Ecto neural progenitor cell (in vitro differentiated cells): Measurements from ENCODE around the gene CHKB.
A peak's percentile ranks its signal among the peaks of the same experiment; 100 is the strongest.
"Not testable (repeated sequence)": the region's sequence is repeated elsewhere in the genome, so short reads cannot be mapped to it uniquely, and the experiment has no call there.

ENCODE experiments used
- DNase-seq: peaks from one replicate; pipeline ENCODE4 v3.0.0-alpha.2; 2018; ENCODE audit warnings: low spot score

The CHKB gene

DNA sequence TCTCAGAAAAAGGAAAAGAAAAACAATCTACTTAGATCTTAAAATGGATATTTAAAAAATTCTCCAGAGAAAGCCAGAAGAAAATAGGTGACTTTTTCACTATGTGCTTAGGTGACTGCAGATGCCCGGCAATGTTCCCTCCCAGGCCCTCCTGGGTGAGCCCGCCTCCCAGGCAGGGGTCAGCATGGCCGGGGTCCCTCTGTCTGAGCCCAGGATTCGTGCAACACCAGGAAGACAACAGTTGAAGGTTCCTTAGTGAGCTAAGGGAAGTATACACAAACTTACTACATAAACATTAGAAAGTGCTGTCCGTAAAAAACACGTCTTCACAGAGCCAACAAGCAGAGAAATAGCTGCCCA, 29.5 kb upstream of the CHKB start:
- no peak for DNase-seq

DNA sequence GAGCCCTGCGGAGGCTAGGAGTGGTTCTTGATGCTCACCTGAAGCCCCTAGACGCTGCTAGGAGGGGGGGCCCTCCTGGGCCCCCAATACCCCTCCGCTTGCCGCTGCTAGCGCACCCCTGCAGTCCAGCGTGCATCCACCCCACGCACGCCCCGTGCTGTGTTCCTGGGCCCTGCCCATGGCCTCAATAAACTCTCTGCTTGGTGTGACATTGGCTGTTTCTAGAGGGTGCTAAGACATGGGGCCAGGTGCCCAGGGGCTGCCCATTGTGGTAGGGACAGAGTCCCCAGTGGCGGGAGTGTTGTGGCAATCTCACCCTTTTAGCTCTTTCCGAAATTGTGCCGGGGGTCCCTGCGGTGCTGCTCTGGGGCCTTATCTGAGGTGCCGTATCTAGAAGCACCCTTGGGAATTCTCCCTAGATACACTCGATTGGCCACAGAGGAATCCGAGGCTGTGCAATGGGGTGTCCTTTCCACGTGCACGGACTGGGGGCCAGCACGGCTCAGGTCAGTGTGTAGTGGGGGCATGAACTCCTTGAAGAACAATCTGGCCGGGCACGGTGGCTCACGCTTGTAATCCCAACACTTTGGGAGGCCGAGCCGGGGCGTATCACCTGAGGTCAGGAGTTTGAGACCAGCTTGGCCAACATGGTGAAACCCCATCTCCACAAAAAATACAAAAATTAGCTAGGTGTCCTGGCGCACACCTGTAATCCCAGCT, 28.9 kb upstream of the CHKB start:
- DNase-seq = no peak

DNA sequence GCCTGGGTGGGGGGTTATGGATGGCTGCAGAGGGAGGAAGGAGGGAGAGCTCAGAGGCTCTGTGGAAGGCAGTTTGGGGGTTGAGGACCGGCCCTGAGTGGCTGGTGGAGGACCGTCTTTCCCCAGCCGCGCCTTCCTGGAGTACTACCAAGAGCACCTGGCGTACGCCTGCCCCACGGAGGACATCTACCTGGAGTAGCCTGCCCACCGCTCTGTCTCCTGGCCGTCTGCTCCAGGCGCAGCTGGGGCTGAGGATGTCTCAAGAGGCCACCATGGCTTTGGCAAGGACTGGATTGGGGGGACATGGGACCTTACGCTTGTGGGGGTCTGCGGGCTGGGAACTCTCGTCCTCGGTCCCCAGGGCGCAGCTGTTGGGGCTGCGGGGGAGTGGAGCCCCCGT, 27.9 kb upstream of the CHKB start:
- no peak for DNase-seq

DNA sequence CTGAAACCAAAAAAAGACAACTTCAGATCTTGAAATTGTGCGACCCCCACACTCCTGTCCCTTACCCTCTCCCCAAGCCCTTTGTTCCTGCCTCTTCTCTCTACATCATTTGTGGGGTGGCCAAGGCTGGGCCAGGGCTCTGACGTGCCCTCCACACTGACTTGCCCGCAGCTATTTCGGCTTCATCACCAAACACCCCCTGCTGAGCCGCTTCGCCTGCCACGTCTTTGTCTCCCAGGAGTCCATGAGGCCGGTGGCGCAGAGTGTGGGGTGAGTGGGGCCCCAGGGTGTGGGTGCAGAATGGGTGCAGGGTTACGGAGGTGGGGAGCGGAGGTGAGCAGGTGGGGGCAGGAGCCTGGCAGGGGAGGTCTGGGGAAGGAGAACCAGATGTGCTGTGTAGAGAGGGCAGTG, 27.4 kb upstream of the CHKB start:
- no peak for DNase-seq

DNA sequence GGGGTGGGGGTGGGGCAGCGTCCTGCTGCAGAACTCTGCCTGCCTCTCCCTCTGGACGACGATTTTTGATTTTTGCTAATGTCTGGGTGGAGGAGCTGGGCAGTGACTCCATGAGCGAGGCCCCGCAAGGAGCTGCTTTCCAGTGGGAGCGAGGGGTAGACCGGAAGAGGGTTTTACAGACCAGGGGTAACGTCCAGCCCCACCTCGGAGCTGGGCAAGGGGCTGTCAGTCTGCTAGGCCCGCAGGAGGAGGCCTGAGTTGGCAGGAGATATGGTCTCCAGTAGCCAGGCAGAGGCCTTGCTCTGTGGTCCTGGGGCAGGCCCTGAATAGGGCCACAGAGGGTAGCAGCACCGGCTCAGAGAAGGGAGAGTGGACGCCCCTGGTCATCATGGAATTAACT, 26.9 kb upstream of the CHKB start:
- no peak for DNase-seq

DNA sequence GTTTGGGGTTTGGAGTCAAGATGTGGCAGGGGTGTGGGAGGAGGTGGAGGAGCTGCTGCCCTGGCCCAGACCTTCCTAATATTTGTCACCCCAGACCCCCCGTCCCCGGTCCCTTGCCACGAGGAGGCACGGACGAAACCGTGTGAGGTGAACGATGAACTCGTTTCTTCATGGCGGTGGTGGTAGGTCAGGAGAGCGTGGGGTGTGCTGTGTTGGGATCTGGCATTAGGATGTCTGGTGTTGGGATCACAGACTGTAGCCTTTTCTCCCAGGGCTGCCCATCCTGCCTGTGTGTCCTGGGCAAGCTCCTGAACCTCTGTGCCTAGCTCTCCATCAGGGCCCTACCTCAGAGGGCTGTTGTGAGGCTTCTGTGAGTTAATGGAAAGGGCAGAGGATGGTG, 26.3 kb upstream of the CHKB start:
- no peak for DNase-seq

DNA sequence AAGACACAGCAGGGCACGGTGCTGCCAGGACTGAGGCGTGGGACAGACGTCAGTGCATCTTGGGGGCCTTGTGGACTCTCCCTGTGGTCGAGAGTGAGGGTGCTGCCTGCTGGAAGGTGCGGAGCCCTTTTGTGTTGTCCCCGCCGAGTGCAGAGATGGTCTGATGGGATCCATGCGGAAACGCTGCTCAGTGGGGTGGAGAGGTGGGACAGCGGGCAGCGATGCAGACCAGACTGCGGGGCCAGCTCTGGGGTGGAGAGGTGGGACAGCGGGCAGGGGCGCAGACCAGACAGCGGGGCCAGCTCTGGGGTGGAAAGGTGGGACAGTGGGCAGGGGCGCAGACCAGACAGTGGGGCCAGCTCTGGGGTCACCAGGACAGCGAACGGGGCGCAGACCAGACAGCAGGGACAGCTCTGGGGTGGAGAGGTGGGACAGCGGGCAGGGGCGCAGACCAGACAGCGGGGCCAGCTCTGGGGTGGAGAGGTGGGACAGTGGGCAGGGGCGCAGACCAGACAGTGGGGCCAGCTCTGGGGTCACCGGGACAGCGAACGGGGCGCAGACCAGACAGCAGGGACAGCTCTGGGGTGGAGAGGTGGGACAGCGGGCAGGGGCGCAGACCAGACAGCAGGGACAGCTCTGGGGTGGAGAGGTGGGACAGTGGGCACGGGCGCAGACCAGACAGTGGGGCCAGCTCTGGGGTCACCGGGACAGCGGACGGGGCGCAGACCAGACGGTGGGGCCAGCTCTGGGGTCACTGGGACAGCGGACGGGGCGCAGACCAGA, 25.6 kb upstream of the CHKB start:
- not testable (repeated sequence) for DNase-seq

DNA sequence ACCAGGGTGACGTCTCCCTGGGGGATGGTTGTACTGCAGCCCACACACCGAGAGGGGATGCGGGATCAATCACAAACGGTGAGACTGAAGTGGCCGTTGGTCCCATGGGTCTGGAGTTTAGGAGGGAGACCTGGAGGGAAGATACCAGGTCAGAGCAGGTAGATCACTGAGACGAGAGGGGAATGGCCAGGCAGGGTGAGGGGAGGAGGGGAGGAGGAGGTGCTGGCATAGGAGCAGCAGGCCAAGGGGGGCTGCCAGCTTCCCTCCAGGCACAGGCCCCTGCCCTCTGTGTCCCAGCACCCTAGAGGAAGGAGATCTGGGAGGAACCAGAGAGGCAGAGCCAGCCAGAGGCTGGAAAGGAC, 25.0 kb upstream of the CHKB start:
- no peak for DNase-seq

DNA sequence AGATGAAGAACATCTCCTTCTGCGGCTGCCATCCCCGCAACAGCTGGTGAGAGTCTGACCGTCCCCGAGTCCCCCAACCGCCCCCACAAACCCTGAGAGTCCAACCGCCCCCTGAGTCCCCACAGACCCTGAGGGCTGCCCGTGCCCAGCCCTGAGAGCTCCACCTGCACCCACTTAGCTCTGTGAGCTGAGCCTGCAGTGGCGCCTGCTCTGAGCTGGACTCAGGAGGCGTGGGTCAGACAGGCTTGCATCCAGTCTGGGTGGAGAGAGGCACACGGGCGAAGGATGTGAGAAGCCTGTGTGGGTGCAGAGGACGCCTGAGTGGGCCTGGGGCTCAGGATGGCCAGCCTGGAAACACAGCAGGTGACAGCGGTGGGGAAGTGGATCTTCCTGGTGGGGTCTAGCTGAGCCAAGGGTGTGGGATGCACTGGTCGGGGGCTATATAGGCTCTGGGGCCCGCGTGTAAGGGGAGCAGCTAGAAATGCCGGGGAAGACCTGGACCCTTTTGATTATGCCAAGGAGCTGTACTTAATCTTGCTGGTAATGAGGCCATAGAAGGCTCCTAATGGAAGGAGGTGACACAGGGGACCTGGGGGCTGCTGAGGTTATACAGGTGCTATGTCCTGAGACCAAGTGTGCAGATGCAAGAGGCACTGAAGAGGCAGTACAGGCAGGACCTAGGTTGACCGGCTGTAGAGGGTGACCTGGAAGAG, 24.5 kb upstream of the CHKB start:
- no peak for DNase-seq

DNA sequence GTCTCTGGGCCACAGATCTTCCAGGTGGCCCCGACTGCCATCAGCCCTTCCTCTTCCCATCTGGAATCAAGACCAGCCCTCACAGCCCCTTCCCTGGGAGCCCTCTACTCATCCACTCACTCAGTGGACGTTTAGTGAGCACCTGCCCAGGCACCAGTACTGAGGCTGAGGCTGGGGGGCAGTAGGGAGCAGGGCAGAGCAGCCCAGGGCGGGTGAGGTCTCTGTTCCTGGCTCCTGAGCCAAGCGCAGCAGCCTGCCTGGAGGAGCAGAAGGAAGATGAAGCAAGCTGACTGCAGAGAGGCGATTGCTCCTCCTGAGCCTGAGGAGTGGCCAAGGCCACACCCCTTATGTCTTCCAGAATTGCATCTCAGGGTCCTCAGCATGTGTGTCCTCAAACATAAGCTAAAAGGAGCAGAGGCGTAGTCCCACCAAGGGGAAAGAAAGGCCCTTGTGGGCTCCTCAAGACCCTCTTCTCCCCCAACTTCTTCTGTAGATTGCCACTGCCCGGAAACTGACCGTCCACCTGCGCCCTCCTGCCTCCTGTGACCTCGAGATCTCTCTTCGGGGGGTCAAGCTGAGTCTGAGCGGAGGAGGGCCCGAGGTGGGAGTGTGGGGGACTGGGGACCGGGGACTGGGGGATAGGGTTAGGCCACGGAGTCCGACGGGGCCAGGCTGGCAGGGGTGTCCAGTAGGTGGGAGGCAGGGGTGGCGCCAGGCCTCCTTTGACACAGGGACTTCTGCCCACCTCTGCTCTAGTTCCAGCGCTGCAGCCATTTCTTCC, 23.7 kb upstream of the CHKB start:
- DNase-seq = no peak

DNA sequence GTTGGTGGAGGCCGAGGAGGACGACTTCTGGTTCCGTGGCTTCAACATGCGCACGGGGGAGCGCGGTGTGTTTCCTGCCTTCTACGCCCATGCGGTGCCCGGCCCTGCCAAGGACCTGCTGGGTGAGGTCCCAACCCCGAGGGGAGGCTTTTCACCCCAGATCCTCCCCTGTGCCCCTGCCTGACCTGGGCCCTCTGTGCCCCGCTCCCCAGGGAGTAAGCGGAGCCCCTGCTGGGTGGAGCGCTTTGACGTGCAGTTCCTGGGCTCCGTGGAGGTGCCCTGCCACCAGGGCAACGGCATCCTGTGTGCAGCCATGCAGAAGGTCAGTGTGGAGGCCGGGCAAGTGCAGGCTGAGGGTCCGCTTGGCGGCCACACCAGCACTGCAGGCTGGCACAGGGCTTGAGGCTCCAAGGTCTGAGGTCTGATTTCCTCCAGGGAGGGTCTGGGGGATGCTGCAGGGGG, 23.0 kb upstream of the CHKB start:
- no peak for DNase-seq

DNA sequence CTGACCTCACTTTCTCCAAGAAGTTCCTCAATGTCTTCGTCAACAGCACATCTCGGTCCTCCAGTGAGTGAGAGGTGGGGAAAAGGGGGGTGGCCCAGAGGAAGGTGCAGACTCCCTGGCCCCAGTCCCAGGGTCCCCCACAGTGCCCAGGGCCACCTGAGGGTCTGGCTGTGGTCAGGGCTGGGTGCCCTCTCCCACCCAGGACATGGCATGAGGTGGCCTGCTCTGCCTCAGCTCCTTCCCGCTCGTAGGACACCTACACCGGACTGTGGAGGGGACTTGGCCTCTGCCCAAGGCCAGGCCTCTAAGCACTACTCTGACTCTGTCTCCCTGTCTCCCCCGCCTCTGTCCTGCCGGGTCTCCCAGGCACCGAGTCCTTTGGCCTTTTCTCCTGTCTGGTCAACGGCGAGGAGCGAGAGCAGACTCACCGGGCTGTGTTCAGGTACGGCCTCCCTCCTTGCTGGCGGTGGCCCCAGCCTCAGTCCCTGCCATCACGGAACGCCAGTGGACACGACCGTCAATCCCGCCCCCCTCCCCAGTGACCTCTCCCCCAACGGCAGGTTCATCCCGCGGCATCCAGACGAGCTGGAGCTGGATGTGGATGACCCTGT, 22.5 kb upstream of the CHKB start:
- no peak for DNase-seq

DNA sequence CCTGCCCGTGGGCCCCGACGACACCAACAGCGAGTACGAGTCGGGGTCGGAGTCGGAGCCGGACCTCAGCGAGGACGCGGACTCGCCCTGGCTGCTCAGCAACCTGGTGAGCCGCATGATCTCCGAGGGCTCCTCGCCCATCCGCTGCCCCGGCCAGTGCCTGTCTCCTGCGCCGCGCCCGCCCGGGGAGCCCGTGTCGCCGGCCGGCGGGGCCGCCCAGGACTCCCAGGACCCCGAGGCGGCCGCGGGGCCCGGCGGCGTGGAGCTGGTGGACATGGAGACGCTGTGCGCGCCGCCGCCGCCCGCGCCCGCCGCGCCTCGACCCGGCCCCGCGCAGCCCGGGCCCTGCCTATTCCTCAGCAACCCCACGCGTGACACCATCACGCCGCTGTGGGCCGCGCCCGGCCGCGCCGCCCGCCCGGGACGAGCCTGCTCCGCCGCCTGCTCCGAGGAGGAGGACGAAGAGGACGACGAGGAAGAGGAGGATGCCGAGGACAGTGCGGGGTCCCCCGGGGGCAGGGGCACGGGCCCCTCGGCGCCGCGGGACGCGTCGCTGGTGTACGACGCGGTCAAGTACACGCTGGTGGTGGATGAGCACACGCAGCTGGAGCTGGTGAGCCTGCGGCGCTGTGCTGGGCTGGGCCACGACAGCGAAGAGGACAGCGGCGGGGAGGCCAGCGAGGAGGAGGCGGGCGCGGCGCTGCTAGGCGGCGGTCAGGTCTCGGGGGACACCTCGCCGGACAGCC, 21.8 kb upstream of the CHKB start:
- DNase-seq = no peak

DNA sequence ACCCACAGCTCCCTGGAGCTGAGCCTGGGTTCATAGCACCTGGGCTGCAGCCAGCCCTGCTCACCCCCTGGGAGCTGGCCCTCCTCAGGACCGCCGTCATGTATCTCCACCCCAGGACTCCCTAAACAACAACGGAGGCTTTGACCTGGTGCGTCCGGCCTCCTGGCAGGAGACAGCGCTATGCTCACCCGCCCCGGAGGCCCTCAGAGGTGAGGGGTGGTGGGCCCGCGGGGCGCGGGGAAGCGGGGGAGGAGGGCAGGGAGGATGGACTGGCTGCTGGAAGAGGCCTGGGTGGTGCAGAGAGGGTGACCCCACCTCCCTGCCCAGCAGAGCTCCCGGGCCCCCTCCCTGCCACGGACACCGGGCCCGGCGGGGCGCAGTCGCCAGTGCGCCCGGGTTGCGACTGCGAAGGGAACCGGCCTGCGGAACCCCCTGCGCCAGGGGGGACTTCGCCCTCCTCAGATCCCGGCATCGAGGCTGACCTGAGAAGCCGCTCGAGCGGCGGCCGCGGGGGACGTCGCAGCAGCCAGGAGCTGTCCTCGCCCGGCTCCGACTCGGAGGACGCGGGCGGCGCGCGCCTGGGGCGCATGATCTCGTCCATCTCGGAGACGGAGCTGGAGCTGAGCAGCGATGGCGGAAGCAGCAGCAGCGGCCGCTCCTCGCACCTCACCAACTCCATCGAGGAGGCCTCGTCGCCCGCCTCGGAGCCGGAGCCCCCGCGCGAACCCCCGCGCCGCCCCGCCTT, 21.0 kb upstream of the CHKB start:
- no peak for DNase-seq

DNA sequence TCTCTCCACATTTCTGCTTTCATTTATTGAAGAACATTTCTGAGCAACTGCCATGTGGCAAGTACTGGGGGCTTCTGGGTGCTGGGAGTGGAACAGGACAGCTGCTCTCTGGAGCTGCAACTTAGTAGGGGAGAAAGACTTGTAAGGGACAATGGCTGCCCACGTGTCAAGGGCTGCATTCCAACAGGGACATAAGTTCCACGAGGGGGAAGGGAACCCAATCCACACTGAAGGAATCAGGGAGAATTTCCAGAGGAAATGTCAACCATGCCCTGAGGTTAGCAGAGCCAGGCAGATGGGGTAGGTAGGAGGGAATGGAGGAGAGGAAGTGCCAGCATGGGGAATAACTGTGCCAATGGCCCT, 19.7 kb upstream of the CHKB start:
- DNase-seq = no peak

DNA sequence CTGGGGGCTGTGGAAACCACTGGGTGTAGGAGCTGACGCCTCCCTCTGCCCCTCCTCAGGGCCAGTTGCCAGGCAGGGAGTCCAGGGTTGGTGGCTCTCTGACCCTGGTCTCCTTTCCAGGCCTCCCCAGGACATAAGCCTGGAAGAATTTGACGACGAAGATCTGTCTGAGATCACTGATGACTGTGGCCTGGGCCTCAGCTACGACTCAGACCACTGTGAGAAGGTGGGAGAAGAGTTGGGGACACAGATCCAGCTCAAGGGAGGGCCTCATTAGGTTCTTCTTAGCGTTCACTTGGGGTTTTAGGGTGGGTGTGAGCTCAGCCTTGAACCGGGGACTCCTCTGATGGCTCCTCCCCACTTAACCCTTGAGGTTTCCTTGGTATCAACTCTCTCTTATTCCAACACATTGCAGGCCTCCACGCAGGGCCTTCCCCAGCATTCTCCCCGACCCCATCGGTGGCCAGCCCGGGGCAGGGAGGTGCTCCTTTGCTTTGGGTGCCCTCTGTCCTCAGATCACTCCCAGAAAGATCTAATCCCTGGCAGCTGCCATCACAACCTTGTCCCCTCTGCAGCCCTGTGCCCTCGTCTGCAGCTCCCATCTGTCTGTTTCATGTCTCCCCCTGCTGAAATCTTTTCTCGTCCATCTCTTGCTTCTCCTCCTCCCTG, 19.2 kb upstream of the CHKB start:
- no peak for DNase-seq

DNA sequence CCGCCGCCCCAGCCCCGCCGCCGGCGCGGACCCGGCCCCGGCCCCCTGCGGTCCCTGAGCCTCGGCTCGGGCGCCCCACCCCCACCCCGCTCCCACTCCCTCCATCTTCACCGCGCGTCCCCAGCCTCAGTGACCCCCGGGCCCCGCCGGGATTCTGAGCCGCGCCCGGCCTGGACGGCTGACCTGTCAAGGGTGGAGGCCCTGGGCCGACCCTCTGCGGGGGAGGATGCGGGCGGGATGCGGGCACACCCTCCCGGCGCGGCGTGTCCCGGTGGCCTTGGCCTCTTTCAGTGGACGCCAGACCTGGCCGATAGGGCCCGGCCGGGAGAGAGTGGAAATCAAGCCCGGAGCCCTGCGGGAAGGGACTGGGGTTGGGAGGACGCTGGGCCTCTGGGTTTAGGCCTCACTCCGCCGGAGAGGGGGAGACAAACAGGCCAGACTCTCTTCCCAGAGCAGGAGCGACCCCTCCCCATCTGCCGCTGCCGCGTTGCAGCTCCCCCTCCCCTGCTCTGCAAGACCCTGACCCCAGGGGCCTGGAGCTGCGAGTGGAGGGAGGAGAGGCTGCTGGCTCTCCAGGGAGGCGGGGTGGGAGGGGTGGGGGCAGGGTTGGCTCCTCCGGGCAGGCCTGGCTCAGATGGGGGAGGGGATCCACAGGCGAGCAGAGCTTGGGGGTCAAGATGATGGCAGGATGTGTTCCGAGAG, 18.5 kb upstream of the CHKB start:
- peak; percentile 55 for DNase-seq

DNA sequence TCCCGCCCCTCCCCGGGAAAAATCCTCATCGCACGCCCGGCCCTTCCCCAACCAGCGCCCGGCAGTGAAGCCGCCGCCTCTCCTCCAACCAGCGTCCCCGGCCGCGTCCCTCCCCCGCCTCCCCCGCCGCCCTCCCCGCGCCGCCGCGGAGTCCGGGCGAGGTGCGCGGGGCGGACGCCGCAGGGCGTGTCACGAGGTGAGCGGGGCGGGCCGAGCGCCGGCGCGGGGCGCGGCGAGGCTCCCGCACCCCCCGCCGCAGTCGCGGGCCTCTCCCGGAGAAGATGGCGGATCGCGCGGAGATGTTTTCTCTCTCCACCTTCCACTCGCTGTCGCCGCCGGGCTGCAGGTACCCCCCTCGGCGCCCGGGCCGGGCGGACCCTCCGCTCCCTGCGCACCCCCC, 17.9 kb upstream of the CHKB start, which contains the start of gene MAPK8IP2:
Gene MAPK8IP2 (plus strand): TSS at position 256 of the 400 bp plus-strand sequence. CDS start 26 bp downstream, at position 282.
- DNase-seq = peak; percentile 58

DNA sequence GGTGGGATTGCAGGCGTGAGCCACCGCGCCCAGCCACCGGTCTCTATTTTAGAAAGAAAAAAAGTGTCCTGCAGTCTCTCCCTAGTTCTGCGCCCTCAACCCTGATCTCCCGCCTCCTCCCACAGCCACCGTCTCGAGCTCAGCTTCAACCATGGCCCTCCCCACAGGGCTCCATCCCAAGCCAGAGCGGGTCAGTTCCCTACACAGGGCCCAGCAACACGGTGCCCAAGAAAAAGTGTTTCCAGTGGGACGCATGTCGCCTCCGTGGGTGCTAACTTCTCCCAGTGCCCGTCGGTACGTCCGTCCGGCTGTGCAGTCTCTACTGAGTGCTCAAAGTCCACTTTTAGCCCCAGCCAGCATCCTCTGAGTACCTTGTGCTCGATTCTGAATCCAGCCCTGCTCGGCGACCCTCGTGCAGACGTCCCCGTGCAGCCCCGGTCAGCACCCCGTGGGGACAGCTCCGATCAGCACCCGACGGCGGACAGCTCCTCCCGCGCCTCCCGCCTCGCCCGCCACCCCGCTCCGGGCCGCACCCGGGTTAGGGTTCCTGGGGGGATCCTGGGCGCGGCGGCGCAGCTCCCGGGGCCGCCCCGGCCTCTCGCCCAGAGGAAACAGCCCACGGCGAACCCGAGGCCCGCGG, 17.3 kb upstream of the CHKB start:
- peak; percentile 87 for DNase-seq
